KG1 (cell line): ENCODE data around the gene SMARCD3.

ENCODE experiments used
- DNase-seq: peaks from one replicate; lab custom pipeline; 2025; lab: John Stamatoyannopoulos, UW

SMARCD3 gene

DNA sequence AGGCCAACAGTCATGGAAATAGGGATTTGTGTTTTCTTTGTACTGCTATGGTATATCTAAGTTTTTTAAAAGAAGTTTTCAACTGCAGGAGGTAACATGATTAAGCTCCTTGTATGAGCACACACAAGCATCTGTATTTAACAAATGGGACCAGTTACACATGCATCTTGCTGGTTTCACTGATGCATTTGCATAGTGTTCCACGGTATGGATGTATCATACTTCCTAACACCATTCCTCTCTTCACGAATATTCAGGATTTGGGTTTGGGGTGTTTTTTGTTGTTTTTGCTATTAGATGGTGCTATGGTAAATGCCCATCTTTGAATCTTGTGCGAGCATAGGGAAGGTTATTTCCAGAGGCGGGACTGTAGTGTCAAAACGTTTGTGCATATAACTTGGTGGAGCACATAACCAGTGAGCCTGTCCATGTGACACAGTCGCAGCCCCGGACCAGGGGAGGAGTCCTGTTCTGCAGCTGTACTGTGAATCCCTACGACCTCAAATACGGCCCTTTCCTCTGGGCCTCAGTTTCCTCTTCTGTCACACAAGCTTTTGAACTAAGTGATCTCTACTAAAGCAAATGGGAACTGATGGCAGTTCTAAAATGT is 40.1 kb downstream of the SMARCD3 start:
- no peak for DNase-seq

GRCh38 chr7:151207804-151208203 is 40.7 kb downstream of the SMARCD3 start:
- DNase-seq, result no peak

GRCh38 chr7:151207315-151207714 is 41.2 kb downstream of the SMARCD3 start:
- DNase-seq, result no peak

DNA sequence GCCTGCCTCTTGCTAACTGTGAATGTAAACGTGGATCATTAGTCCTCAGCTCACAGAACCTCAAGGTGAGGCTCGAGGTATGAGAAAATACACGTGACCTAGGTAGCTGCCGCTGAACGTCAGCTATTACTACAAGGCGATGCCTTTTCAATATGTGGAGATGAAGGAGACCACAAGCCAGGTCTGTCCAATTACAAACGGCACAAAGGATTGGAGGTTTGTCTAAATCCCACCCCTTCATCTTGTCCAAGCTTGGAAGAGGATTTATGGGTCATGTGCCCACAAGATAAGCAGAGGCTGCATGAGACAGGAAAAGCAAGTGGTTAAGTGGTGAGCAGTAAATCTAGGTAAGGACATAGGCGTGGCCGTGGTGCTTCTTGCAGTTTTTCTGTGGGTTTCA is 41.6 kb downstream of the SMARCD3 start:
- DNase-seq, result peak; percentile 7

GRCh38 chr7:151205730-151206129 is 42.8 kb downstream of the SMARCD3 start:
- DNase-seq, result no peak

DNA sequence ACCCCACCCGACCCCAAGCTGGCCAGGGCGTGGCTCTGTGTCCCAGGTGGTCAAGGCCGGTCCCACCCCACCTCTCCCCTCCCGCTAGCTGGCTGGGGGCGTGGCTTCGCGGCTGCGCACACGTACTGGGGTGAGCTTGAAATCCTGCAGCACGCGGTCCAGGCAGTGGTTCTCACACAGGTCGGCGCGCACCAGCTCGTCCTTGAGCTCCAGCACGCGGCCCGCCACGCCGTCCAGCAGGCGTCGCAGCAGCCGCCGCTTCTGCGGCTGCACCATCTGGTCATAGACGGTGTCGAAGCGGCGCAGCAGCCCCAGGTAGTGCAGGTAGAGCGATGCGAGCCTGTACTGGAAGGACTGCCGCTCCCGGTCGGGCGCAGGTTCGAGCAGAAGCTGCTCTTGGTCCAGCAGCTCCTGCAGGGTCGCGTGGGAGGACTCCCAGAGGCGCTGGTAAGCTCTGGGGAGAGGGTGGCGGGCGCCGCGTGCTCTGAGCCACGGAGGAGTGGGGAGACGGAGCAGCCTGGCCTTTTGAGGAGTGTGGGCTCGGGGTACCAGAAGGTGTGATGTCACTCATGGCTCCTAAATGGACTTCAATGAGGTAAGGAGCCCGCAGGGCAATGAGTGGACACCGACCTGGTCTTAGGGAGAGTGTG is 44.0 kb downstream of the SMARCD3 start:
- no peak for DNase-seq

- no peak for DNase-seq
These were observed 45.7 kb downstream of the SMARCD3 start for GRCh38 chr7:151202836-151203235.

- no peak for DNase-seq
These were observed 46.7 kb downstream of the SMARCD3 start for GRCh38 chr7:151201751-151202150.

DNA sequence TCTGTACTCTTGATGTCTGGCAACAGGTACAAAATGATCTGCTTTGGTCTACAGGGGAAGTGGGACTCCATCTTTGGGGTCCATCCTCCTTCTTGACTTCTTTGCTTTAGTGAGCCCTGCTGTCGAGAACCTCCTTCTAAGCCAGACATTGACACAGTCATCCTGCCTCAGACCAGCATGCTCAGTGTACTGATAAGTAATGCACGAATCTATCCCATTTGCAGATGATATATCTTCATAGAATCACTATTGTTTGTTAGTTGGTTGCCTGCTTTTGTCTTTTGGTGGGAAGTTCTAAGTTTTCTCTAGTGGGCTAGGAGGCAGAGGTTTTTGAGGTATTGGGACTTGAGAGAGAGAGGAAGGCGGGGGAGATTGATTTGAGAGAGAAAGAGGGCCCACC is 47.1 kb downstream of the SMARCD3 start:
- no peak for DNase-seq

- DNase-seq, result no peak
These were observed 49.3 kb downstream of the SMARCD3 start for GRCh38 chr7:151198945-151199848.

GRCh38 chr7:151197932-151198331 is 50.6 kb downstream of the SMARCD3 start:
- no peak for DNase-seq

- DNase-seq, result no peak
These were observed 52.7 kb downstream of the SMARCD3 start for GRCh38 chr7:151195616-151196450.

DNA sequence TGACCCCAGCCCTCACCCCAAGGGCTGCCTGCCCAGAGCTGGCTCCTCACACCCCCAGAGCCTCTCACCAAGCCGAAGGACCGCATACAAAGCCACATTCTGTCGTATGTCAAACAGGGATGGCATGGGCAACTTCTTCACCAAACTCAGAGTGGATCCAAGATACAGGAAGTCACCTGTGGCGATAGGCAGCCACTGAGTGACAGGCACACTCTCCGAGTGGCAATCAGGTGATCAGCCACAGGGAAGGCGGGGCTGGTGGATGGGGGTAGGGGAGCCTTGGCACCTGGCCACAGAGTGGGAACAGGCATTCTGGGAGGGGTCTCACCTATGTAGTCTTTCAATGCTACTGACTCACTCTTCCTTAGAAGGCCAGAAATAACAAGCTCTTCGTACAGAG is 54.3 kb downstream of the SMARCD3 start:
- no peak for DNase-seq

DNA sequence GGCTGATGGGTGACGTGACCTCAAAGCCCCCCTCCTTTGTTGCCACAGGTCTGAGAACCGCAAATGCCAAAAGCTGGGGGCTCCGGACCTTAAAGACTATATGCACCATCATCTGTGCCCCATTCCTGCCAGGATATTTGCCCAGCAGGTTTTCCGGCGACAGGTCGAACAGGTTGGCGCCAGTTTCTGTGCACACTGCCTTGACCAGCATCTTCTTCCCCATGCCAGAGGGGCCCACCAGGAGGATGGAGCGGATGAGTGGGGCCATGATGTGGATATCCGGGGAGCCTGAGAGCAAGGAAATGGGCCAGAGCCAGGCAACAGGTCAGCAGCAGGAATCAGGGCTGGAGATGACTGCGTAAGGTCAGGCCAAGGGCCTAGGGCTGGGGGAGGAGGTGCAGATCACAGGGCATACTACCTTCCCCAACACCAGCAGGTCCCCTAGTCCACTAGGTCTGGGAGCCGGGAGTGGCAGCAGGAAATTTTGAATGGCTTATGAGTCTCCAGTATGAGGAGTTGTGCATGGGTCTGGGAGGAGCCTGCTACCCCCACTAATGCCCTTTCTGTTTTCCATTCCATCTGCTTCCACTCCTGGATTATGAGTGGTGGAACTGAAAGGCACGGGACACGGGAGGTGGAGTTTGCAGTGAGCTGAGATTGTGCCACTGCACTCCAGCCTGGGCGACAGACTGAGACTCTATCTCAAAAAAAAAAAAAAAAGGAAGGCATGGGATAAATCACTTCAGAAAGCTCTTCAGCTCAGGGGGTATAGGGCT is 55.1 kb downstream of the SMARCD3 start:
- DNase-seq, result no peak

DNA sequence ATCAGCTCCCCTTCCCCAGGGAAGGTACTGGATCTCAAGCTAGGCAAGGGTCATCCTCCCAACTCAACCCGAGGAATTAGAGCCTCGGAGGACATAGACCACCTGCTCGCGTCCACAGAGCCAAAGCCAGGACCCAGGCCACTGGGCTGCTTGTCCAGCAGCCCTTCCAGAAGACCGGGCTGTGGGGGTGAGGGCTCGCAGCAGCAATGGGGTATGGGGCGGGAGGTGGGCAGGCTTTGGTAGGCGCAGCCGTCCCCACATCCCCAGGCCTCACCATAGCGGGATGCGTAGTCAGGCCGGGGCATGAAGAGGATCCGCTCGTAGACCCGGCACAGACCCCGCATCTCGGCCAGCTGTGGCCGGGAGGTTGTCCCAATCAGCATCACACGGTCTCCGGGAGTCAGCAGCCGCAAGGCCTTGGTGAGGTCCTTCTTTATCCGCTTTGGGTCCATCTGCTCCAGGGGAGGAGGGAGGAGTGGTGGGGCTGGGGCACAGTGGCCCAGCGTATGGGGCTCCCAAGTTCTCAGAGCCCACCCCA is 56.4 kb downstream of the SMARCD3 start:
- DNase-seq, result no peak

DNA sequence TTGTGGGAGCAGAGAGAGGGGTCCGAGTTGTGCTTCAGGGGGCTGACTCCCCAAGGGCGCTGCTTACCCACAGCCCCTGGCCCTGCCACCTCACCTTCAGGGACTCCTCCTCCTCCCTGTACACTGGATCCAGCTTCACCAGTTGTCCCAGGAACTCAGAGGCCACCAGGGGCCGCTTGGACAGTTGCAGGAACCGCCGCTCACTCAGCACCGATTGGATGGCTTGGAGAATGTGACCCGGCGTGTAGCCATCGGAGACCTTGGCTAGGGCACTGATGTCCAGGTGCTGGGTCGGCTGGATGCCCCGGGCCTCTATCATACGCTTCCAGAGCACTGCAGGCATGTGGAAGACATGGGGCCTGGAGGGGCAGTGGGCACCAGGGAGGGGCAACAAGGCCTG is 57.0 kb downstream of the SMARCD3 start:
- no peak for DNase-seq

DNA sequence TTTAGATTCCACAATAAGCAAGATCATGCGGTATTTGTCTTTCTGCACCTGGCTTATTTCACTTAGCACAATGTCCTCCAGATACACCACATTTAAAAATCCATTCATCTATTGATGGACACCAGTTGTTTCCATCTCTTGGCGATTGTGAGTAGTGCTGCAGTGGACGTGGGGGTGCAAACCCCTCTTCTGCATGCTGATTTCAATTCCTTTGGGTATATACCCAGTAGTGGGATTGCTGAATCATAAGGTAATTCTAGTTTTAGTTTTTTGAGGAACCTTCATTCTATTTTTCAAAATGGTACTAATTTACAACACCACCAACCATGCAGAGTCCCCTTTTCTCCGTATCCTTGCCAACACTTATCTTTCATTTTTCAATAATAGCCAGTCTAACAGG is 59.5 kb downstream of the SMARCD3 start:
- DNase-seq, result no peak
